Dermis microvascular lymphatic vessel endothelial cell (primary cell): Measurements from ENCODE around the gene ZNF41. TPM values are rescaled to one million over a fixed set of nuclear protein-coding genes. Genes with fewer than 3 reads are reported as not detected.
"Not testable (repeated sequence)": the region's sequence is repeated elsewhere in the genome, so short reads cannot be mapped to it uniquely, and the experiment has no call there.

ENCODE experiments used
- DNase-seq, 2 donors: peaks; one replicate each; pipeline versions ENCODE4 v3.0.0 to v3.0.0-alpha.2; 2010; ENCODE audit warnings: low read depth in 2 of 2
- total RNA-seq: library from RNA; depleted of rRNA; stranded (reverse); fragments of >200 nt; gene quantifications from 2 replicates; pipeline ENCODE4 v1.2.1, GENCODE V29; 2014

Gene ZNF41
- total RNA-seq, 1 donor from 2014 or later = 10.7 TPM

DNA sequence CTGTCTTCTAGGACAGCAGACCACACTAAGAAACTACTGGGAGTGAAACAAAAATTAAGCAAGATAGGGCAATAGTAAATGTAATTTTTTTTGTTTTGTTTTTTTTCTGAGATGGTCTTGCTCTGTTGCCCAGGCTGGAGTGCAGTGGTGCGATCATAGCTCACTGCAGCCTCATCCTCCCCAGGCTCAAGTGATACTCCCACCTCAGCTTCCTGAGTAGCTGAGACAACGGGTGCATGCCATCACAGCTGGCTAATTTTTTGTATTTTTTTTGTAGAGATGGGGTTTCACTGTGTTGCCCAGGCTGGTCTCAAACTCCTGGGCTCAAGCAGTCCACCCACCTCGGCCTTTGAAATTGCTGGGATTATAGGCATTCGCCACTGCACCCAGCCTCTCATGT is 9.1 kb upstream of the ZNF41 start:
- DNase-seq = not testable (repeated sequence)

DNA sequence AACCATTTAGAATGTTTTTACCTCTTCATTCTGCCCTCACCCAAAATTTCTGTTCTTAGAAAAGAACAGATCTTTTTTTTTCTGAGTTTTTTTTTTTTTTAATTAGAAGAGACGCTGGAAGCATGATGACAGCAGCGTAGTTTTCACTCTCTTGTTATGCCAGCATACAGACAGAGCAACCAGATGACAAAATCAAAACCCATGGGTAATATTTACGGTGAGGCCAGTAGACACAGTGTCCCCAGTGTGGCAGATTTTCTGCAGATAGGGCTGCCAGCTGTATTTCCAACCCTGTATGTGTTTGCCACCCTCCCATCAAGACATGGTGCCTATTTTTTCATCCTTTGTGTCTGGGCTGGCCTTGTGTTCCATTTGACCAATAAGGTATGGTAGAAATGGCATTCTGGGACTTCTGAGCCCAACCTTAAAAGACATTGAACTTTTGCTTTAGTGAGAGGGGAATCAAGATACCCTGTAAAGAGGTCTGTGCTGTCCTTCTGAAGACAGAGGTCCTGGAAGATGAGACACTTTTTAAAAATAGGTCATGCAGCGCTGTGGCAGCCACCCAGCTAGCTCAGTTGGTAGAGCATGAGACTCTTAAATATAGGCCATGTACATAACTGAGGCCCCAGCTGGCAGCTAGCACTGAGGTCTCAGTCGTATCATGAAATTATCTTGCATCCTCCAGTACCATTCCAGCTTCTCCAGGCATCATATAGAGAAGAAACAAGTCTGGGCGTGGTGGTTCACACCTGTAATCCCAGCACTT is 6.7 kb upstream of the ZNF41 start:
- no peak for DNase-seq

DNA sequence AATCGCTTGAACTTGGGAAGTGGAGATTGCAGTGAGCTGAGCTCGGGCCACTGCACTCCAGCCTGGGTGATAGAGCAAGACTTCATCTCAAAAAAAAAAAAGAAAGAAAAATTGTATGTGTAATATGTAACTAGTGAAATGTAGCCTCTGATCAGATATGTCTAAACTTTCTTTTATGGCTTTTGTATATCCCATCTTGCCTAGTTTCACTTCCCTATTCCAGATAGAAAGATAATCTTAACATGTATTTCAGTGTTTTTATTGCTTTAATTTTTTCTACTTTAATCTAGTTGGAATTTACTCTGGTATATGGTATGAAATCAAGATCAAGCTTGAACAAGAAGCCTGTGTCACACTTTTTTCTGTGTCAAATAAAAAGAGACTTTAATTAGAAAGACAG is 1.9 kb upstream of the ZNF41 start:
- no peak for DNase-seq

DNA sequence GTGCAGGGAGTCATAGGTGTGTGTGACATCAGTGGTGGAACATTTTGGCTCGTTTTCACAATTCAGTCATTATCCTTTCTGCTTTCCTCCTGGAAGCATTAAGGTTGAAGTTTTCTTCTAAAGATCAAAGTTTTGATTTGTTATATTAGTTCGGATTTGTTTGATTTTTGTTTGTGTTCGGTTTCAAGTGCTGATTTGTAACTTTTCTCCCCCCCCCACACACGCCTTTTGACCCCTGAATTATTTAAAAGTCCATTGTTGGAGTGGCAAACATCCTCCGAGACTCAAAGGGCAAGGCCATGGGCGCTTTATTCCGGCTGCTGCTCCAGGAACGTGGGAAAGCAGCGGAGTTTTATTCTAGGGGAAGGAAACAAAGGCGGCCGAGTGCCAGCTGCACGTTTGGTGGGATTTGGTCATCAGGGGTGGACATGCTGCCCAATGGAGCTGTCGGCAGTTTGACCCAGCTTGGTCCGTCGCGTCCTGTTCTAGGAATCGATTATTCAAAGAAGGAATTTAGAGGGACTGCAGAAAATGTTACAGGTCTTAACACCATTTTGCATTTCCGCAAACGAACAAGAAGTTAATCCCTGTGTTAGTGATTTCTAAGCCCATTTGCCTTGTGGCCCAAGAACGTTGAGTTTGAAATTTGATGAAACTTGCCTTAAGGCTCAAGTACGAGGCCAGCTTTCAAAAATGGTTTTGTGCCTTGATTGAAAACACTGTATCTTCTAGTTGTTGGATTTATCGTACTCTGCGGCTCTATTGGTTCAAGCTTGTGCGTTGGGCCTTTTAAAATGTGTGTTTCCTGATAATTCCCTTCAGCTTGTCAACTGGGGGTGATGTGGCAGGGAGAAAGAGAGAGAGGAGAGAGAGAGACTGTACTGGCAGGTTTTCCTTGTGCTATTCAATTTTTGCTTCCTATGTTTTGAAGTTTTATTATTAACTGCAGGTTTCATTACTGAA is 565 bp upstream of the ZNF41 start:
- DNase-seq = peak; percentile 67 to 85

DNA sequence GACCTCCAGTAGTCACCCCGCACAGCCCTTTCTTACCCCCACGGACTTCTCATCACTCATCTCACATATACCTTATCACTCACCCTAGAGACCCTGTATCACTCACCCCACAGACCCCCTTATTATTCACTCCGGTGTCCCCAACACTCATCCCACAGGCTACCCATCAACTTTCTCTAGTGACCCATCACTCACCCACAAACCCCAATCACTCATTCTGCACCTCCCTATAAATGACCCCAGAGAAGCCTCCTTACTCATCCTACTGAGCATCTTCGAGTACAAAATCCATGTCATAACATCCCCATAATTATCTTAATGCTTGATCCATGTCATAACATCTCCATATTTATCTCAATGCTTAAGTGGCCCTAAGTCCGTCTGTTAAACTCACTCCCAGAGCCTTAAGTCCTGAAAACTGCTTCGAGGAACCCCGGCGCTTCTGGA is 934 bp downstream of the ZNF41 start:
- DNase-seq = no peak

DNA sequence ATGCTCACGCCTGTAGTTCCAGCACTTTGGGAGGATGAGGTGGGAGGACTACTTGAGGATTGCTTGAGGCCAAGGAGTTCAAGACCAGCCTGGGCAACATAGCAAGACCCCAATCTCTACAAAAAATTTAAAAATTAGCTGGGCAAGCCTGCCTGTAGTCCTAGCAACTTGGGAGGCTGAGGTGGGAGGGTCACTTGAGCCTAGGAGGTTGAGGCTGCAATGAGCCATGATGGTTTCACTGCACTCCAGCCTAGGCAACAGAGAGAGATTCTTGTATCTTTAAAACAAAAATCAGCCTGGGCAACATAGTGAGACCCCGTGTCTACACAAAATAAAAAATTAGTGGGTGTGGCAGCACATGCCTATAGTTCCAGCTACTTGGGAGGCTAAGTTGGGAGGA is 1.9 kb downstream of the ZNF41 start:
- DNase-seq = no peak

DNA sequence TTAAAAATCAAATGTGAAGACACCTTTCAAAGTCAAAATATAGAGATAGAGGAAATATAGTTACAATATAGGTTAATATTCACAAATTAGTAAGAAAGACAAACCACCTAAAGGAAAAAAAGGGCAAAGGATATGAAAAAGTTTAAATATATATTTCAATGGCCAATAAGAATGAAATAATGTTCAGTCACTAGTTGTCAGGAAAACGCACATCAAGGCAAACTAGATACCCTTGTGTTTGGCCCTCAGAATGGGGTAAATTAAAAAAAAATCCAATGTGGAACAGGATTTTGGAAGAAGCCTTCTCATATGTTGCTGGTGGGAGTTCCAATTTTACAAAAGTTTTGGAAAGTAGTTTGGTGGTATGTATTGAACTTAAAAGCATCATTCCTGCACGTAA is 2.4 kb downstream of the ZNF41 start:
- no peak for DNase-seq

DNA sequence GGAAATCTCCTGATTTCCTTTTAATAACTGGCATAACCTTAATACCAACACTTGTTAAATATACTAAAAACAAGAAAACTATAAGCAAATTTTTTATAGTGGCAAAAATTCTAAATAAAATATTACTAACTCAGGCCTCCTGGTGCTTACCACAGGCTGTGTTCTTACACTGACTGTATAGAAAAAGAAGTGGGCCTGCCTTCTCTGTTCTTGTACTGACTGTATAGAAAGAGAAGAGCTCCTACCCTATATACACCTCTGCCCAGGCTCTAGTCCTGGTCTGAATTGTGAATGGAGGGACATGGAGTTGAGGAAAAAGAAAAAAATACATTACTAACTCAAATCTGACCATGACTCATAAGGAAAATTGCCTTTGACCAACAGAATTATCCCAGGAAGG is 7.5 kb downstream of the ZNF41 start:
- DNase-seq = no peak

DNA sequence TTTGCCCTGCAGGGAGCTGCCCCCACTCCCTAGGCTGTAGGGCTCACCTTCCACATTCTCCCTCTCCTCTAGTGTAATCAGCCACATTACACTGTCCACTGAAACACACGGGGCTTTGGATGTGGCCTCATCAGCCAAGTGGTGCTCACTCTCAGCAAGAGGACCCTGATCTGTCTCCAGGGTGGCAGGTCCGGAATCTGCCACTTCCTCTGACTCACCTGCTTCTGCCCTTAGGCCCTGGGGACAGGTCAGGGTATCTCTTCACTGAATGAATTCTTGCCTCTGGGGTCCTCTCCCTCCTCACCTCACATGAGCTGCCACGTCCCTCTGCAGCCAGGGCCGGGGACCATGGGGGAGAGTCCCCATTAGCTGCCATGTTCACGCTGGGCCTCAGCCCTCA is 15.9 kb downstream of the ZNF41 start:
- no peak for DNase-seq

DNA sequence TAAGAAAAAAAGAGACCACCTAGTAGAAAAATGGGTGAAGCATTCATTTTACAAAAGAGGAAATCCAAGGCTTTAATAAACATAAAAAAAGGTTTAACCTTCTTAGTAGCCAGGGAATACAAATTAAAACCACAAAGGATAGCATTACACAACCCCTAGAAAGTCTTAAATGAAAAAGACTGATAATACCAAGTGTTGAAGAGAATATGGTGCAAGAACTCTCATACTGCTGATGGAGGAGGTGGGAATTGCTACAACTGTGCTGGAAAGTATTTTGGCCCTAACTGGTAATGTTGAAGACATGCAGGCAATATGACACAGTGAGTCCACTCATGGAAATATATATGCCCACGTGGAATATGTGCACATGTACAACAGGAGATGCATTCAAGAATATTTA is 22.5 kb downstream of the ZNF41 start:
- DNase-seq = no peak

DNA sequence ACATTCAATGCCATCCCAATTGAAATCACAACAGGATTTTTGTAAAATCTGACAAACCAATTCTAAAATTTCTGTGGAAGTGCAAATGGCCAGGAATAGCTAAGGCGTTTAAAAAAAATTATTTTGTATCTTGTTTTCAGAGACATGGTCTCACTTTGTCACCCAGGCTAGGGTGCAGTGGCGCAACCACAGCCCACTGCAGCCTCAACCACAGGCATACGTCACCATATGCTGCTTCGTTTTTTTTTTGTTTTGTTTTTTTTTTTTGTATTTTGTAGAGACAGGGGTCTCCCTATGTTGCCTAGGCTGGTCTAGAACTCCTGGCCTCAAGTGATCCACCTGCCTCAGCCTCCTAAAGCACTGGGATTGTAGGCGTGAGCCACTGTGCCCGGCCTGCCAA is 24.5 kb downstream of the ZNF41 start:
- DNase-seq = no peak

DNA sequence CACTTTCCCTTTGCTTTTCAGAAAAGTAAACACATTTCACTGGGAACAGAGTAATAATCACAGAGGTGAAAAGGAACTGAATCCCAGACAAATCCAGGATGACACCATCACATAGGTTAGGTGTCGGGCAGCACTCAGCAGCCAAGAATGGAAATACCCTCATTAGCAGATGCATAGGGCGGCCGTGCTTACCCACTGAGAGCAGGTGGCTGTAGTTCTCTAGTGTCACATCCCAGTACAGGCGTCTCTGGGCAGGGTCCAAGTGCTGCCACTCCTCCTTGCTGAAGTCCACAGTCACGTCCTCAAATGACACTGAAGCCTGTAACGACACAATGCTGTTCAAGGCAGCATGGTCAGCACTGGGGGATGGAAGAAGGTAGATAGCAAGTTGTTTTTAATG is 26.9 kb downstream of the ZNF41 start:
- DNase-seq = no peak

DNA sequence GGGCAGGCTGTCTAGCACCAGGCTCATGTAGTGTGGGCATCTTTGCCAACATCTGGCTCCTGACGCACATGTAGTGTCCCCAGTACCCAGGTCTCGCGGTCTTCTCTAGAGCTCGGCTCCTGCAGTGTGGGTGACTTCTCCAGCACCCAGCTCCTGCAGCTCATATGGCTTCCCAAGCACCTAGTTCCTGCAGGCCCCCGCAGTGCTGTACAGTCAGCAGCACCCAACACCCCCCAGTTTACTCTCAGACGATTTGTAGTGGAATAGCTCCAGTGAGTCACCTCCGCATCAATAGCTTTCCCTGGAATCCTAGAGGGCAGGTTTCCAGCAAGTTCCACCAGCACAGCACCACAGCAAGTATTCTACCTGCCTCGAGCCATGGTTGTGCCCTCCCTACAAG is 30.9 kb downstream of the ZNF41 start:
- DNase-seq = no peak

DNA sequence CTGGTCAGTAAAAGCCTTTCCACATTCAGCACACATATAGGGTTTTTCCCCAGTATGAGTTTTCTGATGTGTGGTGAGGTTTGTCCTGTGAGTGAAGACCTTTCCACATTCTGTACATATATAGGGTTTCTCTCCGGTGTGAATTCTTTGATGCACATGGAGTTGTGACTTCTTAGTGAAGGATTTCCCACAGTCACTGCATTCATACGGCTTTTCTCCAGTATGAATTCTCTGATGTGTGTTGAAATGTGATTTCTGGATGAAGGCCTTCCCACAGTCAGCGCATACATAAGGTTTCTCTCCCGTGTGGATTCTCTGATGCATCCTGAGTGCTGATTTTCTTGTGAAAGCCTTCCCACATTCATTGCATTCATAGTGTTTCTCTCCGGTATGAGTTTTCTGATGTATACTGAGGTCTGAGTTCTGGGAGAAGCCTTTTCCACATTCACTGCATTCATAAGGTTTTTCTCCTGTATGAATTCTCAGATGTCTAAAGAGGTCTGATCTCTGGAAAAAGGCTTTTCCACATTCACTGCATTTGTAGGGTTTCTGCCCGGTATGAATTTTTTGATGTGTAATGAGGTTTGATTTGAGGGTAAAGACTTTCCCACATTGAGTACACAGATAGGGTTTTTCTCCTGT is 34.7 kb downstream of the ZNF41 start:
- DNase-seq = no peak

DNA sequence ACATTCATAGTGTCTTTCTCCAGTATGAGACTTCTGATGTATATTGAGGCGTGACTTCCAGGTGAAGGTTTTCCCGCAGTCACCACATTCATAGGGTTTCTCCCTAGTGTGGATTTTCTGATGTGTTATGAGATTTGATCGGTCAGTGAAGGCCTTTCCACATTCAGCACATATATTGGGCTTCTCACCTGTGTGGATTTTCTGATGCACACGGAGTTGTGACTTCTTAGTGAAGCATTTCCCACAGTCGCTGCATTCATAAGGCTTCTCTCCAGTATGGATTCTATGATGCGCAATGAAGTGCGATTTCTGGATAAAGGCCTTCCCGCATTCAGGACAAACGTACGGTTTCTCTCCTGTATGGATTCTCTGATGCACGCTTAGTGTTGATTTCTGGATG is 35.4 kb downstream of the ZNF41 start:
- no peak for DNase-seq

DNA sequence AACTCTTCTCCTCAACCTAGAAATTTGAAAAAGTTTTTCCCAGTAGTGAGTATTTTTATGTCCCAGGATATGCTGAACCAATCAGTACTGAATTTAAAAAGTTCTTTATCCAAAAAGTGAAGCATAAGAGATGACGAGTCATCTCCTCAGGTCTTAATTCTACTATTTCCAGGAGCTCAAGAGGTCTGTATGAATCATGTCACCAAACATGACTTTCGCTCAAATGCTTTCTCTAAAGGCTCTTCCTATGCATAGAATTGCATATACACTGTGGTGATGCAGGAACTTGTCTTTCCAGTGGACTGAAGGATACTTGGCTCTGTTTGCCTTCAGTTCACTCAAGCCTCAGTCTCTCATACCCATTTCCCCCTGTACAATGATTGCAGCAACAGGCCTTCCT is 36.1 kb downstream of the ZNF41 start:
- DNase-seq = no peak

DNA sequence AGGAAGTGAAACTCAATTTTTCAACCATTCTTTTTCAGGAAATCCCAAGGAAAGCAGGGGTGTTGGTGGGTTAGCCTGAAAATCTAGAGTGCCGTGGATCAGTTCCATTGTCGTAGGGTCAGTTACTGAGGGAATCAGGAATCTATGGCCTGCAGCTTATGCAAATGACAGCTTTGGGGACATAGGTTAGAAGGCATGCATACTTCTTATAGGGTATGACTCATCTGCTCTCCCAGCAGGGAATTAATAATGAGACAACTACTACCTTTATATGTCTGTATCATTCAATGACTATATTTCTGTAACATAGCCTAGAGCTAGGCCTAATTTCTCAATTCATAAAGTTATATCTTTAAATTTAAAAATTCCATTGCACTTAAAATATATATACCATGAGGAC is 36.6 kb downstream of the ZNF41 start:
- DNase-seq = no peak

DNA sequence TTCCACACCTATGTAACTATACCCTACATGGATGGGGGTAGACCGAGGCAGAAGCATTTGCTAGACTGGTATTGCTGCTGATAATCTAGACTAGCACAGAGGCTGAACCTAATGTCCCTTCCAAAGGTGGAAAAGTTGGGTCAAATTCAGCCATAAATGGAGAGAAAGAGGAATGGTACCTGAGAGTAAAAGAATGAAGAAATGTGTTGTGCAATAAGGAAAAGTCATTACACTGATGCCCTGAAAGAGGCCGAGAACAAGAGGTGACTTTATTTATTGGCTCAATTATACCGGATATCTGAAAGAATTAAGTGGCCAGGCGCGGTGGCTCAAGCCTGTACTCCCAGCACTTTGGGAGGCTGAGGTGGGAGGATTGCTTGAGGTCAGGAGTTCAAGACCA is 52.1 kb downstream of the ZNF41 start:
- no peak for DNase-seq

DNA sequence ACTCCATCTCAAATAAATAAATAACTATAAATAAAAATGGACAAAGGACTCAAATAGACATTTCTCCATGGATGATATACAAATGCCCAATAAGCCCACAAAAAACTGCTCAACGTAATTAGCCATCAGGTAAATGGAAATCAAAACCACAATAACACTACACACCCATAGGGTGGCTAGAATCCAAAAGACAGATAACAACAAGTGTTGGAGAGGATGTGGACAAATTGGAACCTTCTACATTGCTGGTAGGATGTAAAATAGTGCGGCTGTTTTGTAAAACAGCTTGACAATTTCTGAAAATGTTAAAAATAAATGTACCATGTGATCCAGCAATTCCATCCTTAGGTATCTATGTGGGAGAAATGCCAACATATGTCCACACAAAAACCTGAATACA is 60.6 kb downstream of the ZNF41 start:
- DNase-seq = no peak

DNA sequence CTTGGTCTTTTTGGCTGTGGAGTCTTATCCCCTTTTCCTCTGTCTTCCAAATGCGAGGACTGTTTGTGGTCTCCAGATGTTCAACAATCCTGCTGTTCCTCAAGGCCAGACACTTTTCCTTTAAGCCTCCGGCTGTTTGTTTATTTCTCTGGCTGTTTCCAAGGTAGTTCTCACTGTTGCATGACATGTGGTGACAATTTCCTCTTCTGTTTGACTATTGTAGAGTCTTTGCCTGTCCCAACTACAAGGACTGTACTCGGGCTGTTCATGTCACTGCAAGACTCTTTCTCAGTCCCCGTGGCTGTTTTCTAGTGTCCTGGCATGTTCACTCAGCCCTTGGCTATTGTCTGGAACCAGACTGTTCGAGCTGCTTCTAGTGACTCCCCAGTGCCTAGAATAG is 62.1 kb downstream of the ZNF41 start:
- DNase-seq = no peak

DNA sequence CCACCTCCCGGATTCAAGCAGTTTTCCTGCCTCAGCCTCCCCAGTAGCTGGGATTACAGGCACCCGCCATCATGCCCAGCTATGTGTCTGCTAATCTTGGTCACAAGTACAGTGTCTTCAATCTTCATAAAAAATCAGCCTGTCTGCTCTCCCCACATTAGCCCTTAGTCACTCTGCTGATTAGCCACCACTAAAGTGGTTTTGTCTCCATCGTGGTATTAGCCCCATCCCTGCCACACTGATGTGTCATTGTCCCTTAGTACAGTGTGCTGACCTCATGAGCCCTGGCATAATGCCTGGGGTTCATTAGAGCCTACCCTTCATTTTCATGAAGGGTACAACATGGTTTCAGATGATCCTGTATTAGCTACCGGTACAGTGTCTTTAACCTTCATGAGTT is 62.8 kb downstream of the ZNF41 start:
- DNase-seq = no peak

DNA sequence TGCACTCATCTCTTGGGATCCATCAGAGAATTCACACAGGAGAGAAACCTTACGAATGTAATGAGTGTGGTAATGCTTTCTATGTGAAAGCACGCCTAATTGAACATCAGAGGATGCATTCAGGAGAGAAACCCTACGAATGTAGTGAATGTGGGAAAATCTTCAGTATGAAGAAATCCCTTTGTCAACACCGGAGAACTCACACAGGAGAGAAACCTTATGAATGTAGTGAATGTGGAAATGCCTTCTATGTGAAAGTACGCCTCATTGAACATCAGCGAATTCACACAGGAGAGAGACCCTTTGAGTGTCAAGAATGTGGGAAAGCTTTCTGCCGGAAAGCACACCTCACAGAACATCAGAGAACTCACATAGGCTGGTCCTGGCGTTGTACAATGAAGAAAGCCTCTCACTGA is 69.8 kb downstream of the ZNF41 start:
- DNase-seq = no peak
